Tibial nerve (tissue), 4 donors: ENCODE results near the gene SYTL3. TPM values are rescaled to one million over a fixed set of nuclear protein-coding genes. Genes with fewer than 3 reads are reported as not detected.

Source experiments
- DNase-seq, 2 donors: peaks; one replicate each; pipeline ENCODE4 v3.0.0-alpha.2; 2019; ENCODE audit warnings: low spot score in 2 of 2
- H3K27ac ChIP-seq, 4 donors: fragments of 200-600 bp; sonication (generic) in 3 of 4; one replicate each; pipeline ENCODE4 v1.5.1; 2017 to 2019; ENCODE audit warnings: mild to moderate bottlenecking in 1 of 4
- H3K27me3 ChIP-seq, 2 donors: fragments of 200-600 bp; sonication (generic) in 1 of 2; one replicate each; pipeline versions ENCODE4 v1.5.1 to v1.6.0; 2017 to 2019
- H3K36me3 ChIP-seq, 3 donors: fragments of 200-600 bp; sonication (generic); one replicate each; pipeline ENCODE4 v1.5.1; 2018 to 2019
- H3K4me1 ChIP-seq, 4 donors: fragments of 200-600 bp; sonication (generic) in 3 of 4; one replicate each; pipeline ENCODE4 v1.5.1; 2017 to 2019
- H3K4me3 ChIP-seq, 4 donors: fragments of 200-600 bp; sonication (generic) in 3 of 4; one replicate each; pipeline ENCODE4 v1.5.1; 2017 to 2019; ENCODE audit warnings: mild to moderate bottlenecking in 1 of 4, moderate library complexity in 1 of 4
- H3K9me3 ChIP-seq, 4 donors: fragments of 200-600 bp; sonication (generic) in 3 of 4; one replicate each; pipeline ENCODE4 v1.5.1; 2017 to 2019
- CTCF ChIP-seq, 5 experiments: fragments of 200-600 bp in 3 of 5; fragments of 450-650 bp in 2 of 5; sonication (generic) in 3 of 5; IDR thresholded peaks; one replicate each; pipeline ENCODE4 v1.5.1; 2016 to 2019; ENCODE audit warnings: antibody characterized with exemption in 5 of 5, mild to moderate bottlenecking in 3 of 5, moderate library complexity in 2 of 5
- EP300 ChIP-seq, 2 donors: sonication (generic); formaldehyde crosslinking; IDR thresholded peaks; one replicate each; pipeline ENCODE4 v1.6.1; 2017; ENCODE audit warnings: antibody characterized with exemption in 2 of 2, mild to moderate bottlenecking in 1 of 2
- POLR2A ChIP-seq, 2 donors: fragments of 450-650 bp; IDR thresholded peaks; one replicate each; pipeline ENCODE4 v1.6.1; 2017; ENCODE audit warnings: antibody characterized with exemption in 2 of 2, mild to moderate bottlenecking in 2 of 2, moderate library complexity in 2 of 2
- WGBS, 2 donors: methylation state at CpG; one replicate each; pipeline ENCODE4 v1.1.5; 2018; 5-methylcytosine and 5-hydroxymethylcytosine counted together
- total RNA-seq, 4 donors: library from RNA; depleted of rRNA; stranded (reverse); fragments of >200 nt; gene quantifications; one replicate each; pipeline ENCODE4 v1.1.0, GENCODE V29; 2016

The SYTL3 gene
- total RNA-seq, 4 donors from 2014 or later, result 1.3 to 6.7 (median 3.6) TPM

GRCh38 chr6:158722176-158722729, 72.4 kb downstream of the SYTL3 start:
- 72 to 78% methylated on average over 5 of the region's 5 CpGs for WGBS, 2 donors
- no peaks in the 10 kb centered on the region for H3K4me1 ChIP-seq
- TF ChIP-seq CTCF (IDR thresholded peaks at IDR 0.05) (no peak), POLR2A (IDR thresholded peaks at IDR 0.05) (no peak), EP300 (IDR thresholded peaks at IDR 0.05) (no peak)
- H3K9me3 ChIP-seq, result no peaks in the 10 kb centered on the region
- no peak for DNase-seq
- H3K4me3 ChIP-seq, result no peak overlapping the region
- no peaks in the 10 kb centered on the region for H3K36me3 ChIP-seq
- no peak overlapping the region for H3K27ac ChIP-seq
- H3K27me3 ChIP-seq, result no peaks in the 10 kb centered on the region

DNA sequence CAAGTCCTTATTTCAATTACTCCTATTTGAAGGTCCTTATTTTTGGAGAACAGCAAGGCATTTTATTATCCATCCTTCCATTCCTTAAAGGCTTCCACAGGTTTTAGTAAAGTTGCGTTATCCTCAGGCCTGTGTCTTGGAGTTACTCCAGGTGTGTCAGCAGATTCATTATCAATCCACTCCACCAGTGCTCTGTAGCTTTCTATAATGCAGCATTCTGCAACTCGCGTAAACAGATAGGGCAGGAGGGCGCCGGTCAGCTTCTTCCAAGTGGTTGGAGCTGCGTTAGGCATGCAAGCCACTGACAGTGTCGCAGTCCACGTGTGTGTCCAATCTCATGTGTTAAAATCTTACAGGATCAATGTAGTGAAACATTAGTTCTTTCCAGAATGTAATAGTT, 75.8 kb downstream of the SYTL3 start:
- no peaks in the 10 kb centered on the region for H3K36me3 ChIP-seq
- WGBS, 2 donors, result 93 to 97% methylated on average over 8 of the region's 8 CpGs
- TF ChIP-seq CTCF (IDR thresholded peaks at IDR 0.05), result no peak
- TF ChIP-seq EP300 (IDR thresholded peaks at IDR 0.05), result no peak
- TF ChIP-seq POLR2A (IDR thresholded peaks at IDR 0.05), result no peak
- H3K27ac ChIP-seq, result no peak overlapping the region
- no peaks in the 10 kb centered on the region for H3K4me1 ChIP-seq
- H3K27me3 ChIP-seq, result no peaks in the 10 kb centered on the region
- H3K4me3 ChIP-seq, result no peak overlapping the region
- no peaks in the 10 kb centered on the region for H3K9me3 ChIP-seq
- no peak for DNase-seq

DNA sequence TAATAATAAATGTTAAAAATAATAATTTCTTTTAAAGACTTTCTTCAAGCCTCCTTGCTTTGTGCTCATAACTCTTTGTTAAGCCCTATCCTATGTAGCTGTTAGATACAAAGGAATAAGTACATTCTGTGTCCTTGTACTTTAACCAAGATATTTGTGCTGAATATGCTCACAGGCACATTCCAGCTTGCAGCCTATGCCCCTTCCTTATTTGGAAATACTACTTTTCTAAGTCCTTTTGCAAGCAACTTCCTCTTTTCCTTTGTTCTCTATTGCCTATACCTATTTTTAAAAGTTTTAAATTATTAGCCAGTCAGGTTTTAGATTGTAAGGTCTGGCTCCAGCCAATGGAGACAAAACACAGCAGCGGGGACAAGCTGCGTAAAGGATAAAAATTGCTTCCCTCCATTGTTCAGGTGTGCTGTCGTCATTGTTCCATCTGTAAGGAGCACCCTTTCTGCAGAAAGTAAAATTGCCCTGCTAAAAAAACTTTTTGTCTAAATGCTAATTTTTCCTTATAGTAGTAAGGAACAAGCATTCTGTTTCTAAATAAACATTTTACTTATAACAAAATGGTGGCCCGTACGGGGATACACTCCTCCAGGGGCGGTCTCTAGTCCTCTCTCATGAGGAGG, 80.2 kb downstream of the SYTL3 start:
- 94 to 95% methylated on average over 6 of the region's 6 CpGs for WGBS, 2 donors

DNA sequence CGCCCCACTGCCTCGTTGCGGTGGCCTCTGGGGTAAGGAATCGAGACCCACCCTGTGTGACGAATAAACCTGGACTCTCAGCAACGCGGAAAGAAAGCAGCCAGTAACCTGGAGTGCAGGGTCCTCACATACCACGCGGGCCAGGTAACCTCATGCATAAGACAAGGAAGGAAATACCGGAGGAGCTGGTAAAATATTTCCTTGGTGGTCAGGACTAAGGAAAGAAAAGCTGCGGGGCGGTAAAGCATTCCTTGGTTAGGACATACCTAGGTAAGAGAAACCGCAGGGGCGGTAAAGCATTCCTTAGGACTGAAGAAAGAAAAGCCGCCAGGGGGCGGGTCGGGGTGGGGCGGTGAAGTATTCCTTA, 80.7 kb downstream of the SYTL3 start:
- Histone ChIP-seq H3K27me3 (no peaks in the 10 kb centered on the region), H3K9me3 (peaks cover 0 to 13% (median 0%) of the 10 kb centered on the region in 4 donors), H3K4me3 (no peak overlapping the region), H3K36me3 (no peaks in the 10 kb centered on the region), H3K4me1 (no peaks in the 10 kb centered on the region), H3K27ac (no peak overlapping the region)
- 92 to 93% methylated on average over 18 of the region's 18 CpGs for WGBS, 2 donors
- no peak for TF ChIP-seq EP300 (IDR thresholded peaks at IDR 0.05)
- no peak for TF ChIP-seq POLR2A (IDR thresholded peaks at IDR 0.05)
- no peak for TF ChIP-seq CTCF (IDR thresholded peaks at IDR 0.05)
- no peak for DNase-seq

More for the DNA sequence above, 80.2 kb downstream of the SYTL3 start:
- Histone ChIP-seq H3K9me3 (peaks cover 0 to 13% (median 0%) of the 10 kb centered on the region in 4 donors), H3K27ac (no peak overlapping the region), H3K4me3 (no peak overlapping the region), H3K4me1 (no peaks in the 10 kb centered on the region), H3K27me3 (no peaks in the 10 kb centered on the region), H3K36me3 (no peaks in the 10 kb centered on the region)
- TF ChIP-seq POLR2A (IDR thresholded peaks at IDR 0.05) (no peak), EP300 (IDR thresholded peaks at IDR 0.05) (no peak), CTCF (IDR thresholded peaks at IDR 0.05) (no peak)
- no peak for DNase-seq

DNA sequence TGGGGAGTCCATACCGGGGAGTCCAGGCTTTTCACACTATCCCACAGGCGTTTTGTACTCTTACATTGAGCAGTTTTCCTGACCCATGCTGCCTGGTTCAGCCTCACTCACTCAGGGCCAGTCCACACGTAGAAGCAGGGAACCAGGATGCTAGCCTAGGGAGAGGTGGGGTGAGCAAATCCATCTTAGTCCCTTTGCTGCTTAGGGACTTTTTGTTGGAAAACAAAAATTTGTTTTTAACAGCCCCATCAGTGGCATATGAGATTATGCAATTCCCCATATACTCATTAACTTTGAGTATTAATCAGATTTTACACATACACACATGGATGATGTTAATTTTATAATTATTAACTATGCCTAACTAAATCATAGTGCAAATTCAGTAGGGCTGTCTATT, 85.2 kb downstream of the SYTL3 start:
- no peak for TF ChIP-seq CTCF (IDR thresholded peaks at IDR 0.05)
- TF ChIP-seq EP300 (IDR thresholded peaks at IDR 0.05), result no peak
- no peak for TF ChIP-seq POLR2A (IDR thresholded peaks at IDR 0.05)
- DNase-seq, result no peak
- WGBS, 2 donors, result 81 to 84% methylated on average over 3 of the region's 3 CpGs

More for the DNA sequence above, 85.2 kb downstream of the SYTL3 start:
- H3K4me3 ChIP-seq, result no peak overlapping the region
- H3K4me1 ChIP-seq, result no peaks in the 10 kb centered on the region
- no peak overlapping the region for H3K27ac ChIP-seq
- H3K36me3 ChIP-seq, result no peaks in the 10 kb centered on the region
- peaks cover 0 to 26% (median 0%) of the 10 kb centered on the region in 4 donors for H3K9me3 ChIP-seq
- no peaks in the 10 kb centered on the region for H3K27me3 ChIP-seq
